HCT116 (cell line): ENCODE results near the gene GPR108. TPM values are rescaled to one million over a fixed set of nuclear protein-coding genes. Genes with fewer than 3 reads are reported as not detected.

Source experiments
- ATAC-seq: fragments of 200-7000 bp; cut with Tn5 transposase; 2 replicates; pipeline ENCODE4 v1.9.1; 2020; ENCODE audit warnings: mild to moderate bottlenecking, moderate library complexity
- BruUV-seq: library from RNA; stranded (reverse); fragments of 400-500 nt; replicated peaks from 2 replicates; lab custom pipeline; 2021; lab: Mats Ljungman, UMichigan
- CTCF ChIA-PET: fragments of 300-600 bp; sonication (Branson Sonifier 250); formaldehyde crosslinking; loops from one replicate; lab custom pipeline; 2021; ENCODE audit warnings: antibody characterized with exemption; lab: Charles Lee
- POLR2A ChIA-PET: fragments of 300-600, 350-600 bp; sonication (Branson Sonifier 250); formaldehyde crosslinking; loops from one replicate; lab custom pipeline; 2021; ENCODE audit warnings: antibody characterized with exemption; lab: Charles Lee
- RAD21 ChIA-PET, 2 experiments: fragments of 300-600 bp; sonication (Branson Sonifier 250); formaldehyde crosslinking; loops; one replicate each; lab custom pipeline; 2023; ENCODE audit warnings: low total read pairs in 2 of 2; ENCODE audit not compliant: uncharacterized antibody in 2 of 2, unreplicated experiment in 2 of 2, low non-redundant PET in 1 of 2; lab: Charles Lee
- DNase-seq: peaks from one replicate; pipeline ENCODE4 v3.0.0-alpha.2; 2010; ENCODE audit warnings: low read depth, low spot score
- H2AFZ ChIP-seq: fragments of 200-600 bp; shearing (Covaris generic), sonication (generic); 2 replicates; pipeline ENCODE4 v1.6.1; 2017; ENCODE audit warnings: low read depth, mixed run types, mixed read lengths, antibody characterized with exemption, low read length; ENCODE audit not compliant: poor library complexity, severe bottlenecking
- H3K27ac ChIP-seq: 2 replicates; pipeline ENCODE4 v1.5.1; 2012; ENCODE audit warnings: low read depth, low read length
- H3K27me3 ChIP-seq: fragments of 200-600 bp; sonication (generic); 2 replicates; pipeline ENCODE4 v1.6.1; 2016; ENCODE audit warnings: mixed run types, low read length, mixed read lengths; ENCODE audit not compliant: insufficient read depth
- H3K36me3 ChIP-seq, 2 experiments: fragments of 200-500 bp in 1 of 2; fragments of 200-600 bp in 1 of 2; sonication (Bioruptor generic) in 1 of 2; sonication (generic) in 1 of 2; 2 replicates each; pipeline versions ENCODE4 v1.5.1 to v1.6.1; 2014 to 2016; ENCODE audit warnings: low read length in 2 of 2, inconsistent platforms in 1 of 2, mixed read lengths in 1 of 2, mixed run types in 1 of 2; ENCODE audit not compliant: insufficient read depth in 2 of 2, control insufficient read depth in 1 of 2
- H3K4me1 ChIP-seq, 2 experiments: fragments of 200-600 bp in 1 of 2; sonication (generic) in 1 of 2; 2 replicates each; pipeline versions ENCODE4 v1.5.1 to v1.6.1; 2012 to 2017; ENCODE audit warnings: low read length in 2 of 2, inconsistent platforms in 1 of 2, mild to moderate bottlenecking in 1 of 2, mixed read lengths in 1 of 2, mixed run types in 1 of 2, moderate library complexity in 1 of 2; ENCODE audit not compliant: insufficient read depth in 2 of 2, control insufficient read depth in 1 of 2
- H3K4me2 ChIP-seq: fragments of 200-600 bp; sonication (generic); 2 replicates; pipeline ENCODE4 v1.6.1; 2017; ENCODE audit warnings: mixed run types, low read length, mixed read lengths
- H3K4me3 ChIP-seq, 2 experiments: fragments of 200-600 bp in 1 of 2; sonication (generic) in 1 of 2; replicated peaks in 1 of 2; 2 replicates each; pipeline ENCODE4 v1.5.1; 2011 to 2016; ENCODE audit warnings: low read length in 2 of 2, control low read depth in 1 of 2, low read depth in 1 of 2, mild to moderate bottlenecking in 1 of 2, mixed read lengths in 1 of 2, mixed run types in 1 of 2
- H3K79me2 ChIP-seq: fragments of 200-600 bp; sonication (generic); 2 replicates; pipeline ENCODE4 v1.6.1; 2017; ENCODE audit warnings: mild to moderate bottlenecking, mixed run types, low read length, moderate library complexity, mixed read lengths; ENCODE audit not compliant: insufficient read depth
- H3K9ac ChIP-seq: fragments of 200-600 bp; sonication (generic); 2 replicates; pipeline ENCODE4 v1.6.1; 2016; ENCODE audit warnings: low read length, mixed read lengths
- H3K9me2 ChIP-seq: fragments of 200-600 bp; sonication (generic), shearing (Covaris generic); 2 replicates; pipeline ENCODE4 v1.6.1; 2017; ENCODE audit warnings: mixed run types, mild to moderate bottlenecking, moderate library complexity; ENCODE audit not compliant: insufficient read depth
- H3K9me3 ChIP-seq, 2 experiments: fragments of 200-500 bp in 1 of 2; fragments of 200-600 bp in 1 of 2; sonication (Bioruptor generic) in 1 of 2; sonication (generic) in 1 of 2; 2 replicates each; pipeline ENCODE4 v1.6.1; 2014 to 2017; ENCODE audit warnings: low read length in 2 of 2, mixed read lengths in 2 of 2, inconsistent platforms in 1 of 2, low read depth in 1 of 2, mild to moderate bottlenecking in 1 of 2, mixed run types in 1 of 2, moderate library complexity in 1 of 2; ENCODE audit not compliant: control insufficient read depth in 1 of 2, insufficient read depth in 1 of 2
- H4K20me1 ChIP-seq: fragments of 200-600 bp; sonication (generic), shearing (Covaris generic); 2 replicates; pipeline ENCODE4 v1.6.1; 2017; ENCODE audit warnings: mixed run types, mild to moderate bottlenecking, moderate library complexity; ENCODE audit not compliant: insufficient read depth
- ATF3 ChIP-seq: IDR thresholded peaks from 2 replicates; pipeline ENCODE4 v1.6.1; 2012
- EZH2 ChIP-seq: fragments of 200-600 bp; sonication (generic); IDR thresholded peaks from 2 replicates; pipeline ENCODE4 v1.6.1; 2017; ENCODE audit warnings: antibody characterized with exemption, mixed run types
- FOSL1 ChIP-seq: IDR thresholded peaks from 2 replicates; pipeline ENCODE4 v1.6.1; 2012; ENCODE audit warnings: low read depth
- RAD21 ChIP-seq: IDR thresholded peaks from 2 replicates; pipeline ENCODE4 v1.6.1; 2012; ENCODE audit warnings: low read depth, mild to moderate bottlenecking
- REST ChIP-seq: IDR thresholded peaks from 2 replicates; pipeline ENCODE4 v1.6.1; 2012; ENCODE audit warnings: low read depth
- SRF ChIP-seq: IDR thresholded peaks from 2 replicates; pipeline ENCODE4 v1.6.1; 2012; ENCODE audit warnings: low read depth
- TCF7L2 ChIP-seq: IDR thresholded peaks from 2 replicates; pipeline ENCODE4 v1.7.0; 2011; ENCODE audit warnings: borderline replicate concordance, inconsistent platforms; ENCODE audit not compliant: insufficient read depth, insufficient read length; ENCODE audit errors: extremely low read depth
- YY1 ChIP-seq: IDR thresholded peaks from 2 replicates; pipeline ENCODE4 v1.6.1; 2011; ENCODE audit warnings: low read length, low read depth, moderate library complexity, mild to moderate bottlenecking; ENCODE audit not compliant: insufficient replicate concordance; ENCODE audit errors: extremely low read depth
- ZBTB33 ChIP-seq: IDR thresholded peaks from 2 replicates; pipeline ENCODE4 v1.6.1; 2011; ENCODE audit warnings: mild to moderate bottlenecking, low read length, moderate library complexity; ENCODE audit not compliant: insufficient replicate concordance; ENCODE audit errors: extremely low read depth
- ZFX ChIP-seq: fragments of 450-650 bp; IDR thresholded peaks from 2 replicates; pipeline ENCODE4 v1.6.1; 2017
- ZNF274 ChIP-seq: fragments of 200-500 bp; sonication (Bioruptor generic); IDR thresholded peaks from 2 replicates; pipeline ENCODE4 v1.6.1; 2014; ENCODE audit warnings: mild to moderate bottlenecking, low read depth, low read length, inconsistent platforms
- intact Hi-C: fragments of 100-400 bp; cut with micrococcal nuclease; formaldehyde crosslinking; loops from 2 replicates; pipeline ENCODE4 v1.10.0; 2022
- total RNA-seq: library from RNA; stranded (reverse); gene quantifications from one replicate; pipeline ENCODE4 v1.2.1, GENCODE V29; 2021; ENCODE audit not compliant: unreplicated experiment

The GPR108 gene
- total RNA-seq, 1 experiment from 2014 or later, result 75.0 TPM

- Histone ChIP-seq H4K20me1 (no peaks in the 10 kb centered on the region), H3K27ac (no peak overlapping the region), H3K36me3 (no peaks in the 10 kb centered on the region), H3K27me3 (no peaks in the 10 kb centered on the region), H3K79me2 (no peaks in the 10 kb centered on the region), H3K4me1 (no peaks in the 10 kb centered on the region), H3K4me3 (no peak overlapping the region), H3K9ac (no peak overlapping the region), H3K9me3 (no peaks in the 10 kb centered on the region), H3K4me2 (no peak overlapping the region), H2AFZ (no peak overlapping the region), H3K9me2 (no peaks in the 10 kb centered on the region)
- ChIA-PET CTCF (no interaction called here), POLR2A (no interaction called here), RAD21 (no interaction called here)
- no TSS peak for BruUV-seq
- DNase-seq, result no peak
- intact Hi-C loops, result no loop called here
- ATAC-seq, result no peak
- TF ChIP-seq RAD21 (no peak), ATF3 (no peak), ZFX (no peak), TCF7L2 (no peak), ZNF274 (no peak), ZBTB33 (no peak), YY1 (no peak), REST (no peak), EZH2 (no peak), FOSL1 (no peak), SRF (no peak)
Observed at GRCh38 chr19:6700586-6701316, 36.6 kb downstream of the GPR108 start.
